Measurements from ENCODE around the gene CFAP91. TPM values are rescaled to one million over a fixed set of nuclear protein-coding genes. Genes with fewer than 3 reads are reported as not detected.

Gene CFAP91
- total RNA-seq, 5 donors from 2014 or later (not counting 1 experiment from before 2014, with no cell fraction given), result 0.14 to 1.2 (median 0.40) TPM; not detected in 1

- peak overlapping the region; percentile 76 to 80 (median 76) for H3K4me3 Mint-ChIP-seq
- peaks cover 5 to 7% of the 10 kb centered on the region in 2 experiments for H3K27me3 ChIP-seq (replicated peaks in 1 of 2; ENCODE audit: control insufficient read depth in 2 of 2, extremely low read depth in 1 of 2, insufficient read depth in 2 of 2, low read length in 1 of 2)
- WGBS (ENCODE audit: insufficient coverage), result 94% methylated on average over 2 of the region's 8 CpGs
- no peaks in the 10 kb centered on the region for H3K27me3 Mint-ChIP-seq
- ATAC-seq (replicated peaks in 1 of 4) (no peak), DNase-seq (no peak)
- ChIA-PET CTCF (interaction anchor here in 1 of 2 donors (0.6 kb wide), 1 partner anchor 360 kb away, joined by 4 read pairs; no protein-coding TSS in a partner anchor), POLR2A (no interaction called here)
- H3K4me1 Mint-ChIP-seq, result peaks cover 24 to 36% (median 30%) of the 10 kb centered on the region in 3 donors
- peaks cover 0 to 19% of the 10 kb centered on the region in 2 experiments for H3K4me1 ChIP-seq (ENCODE audit: control insufficient read depth in 1 of 2, extremely low read depth in 1 of 2, insufficient read depth in 2 of 2, low read length in 2 of 2)
- H3K36me3 ChIP-seq (ENCODE audit: control insufficient read depth in 2 of 2, extremely low read depth in 1 of 2, insufficient read depth in 1 of 2, low read length in 1 of 2), result no peaks in the 10 kb centered on the region
- H3K27ac ChIP-seq (ENCODE audit: low read length), result no peak overlapping the region
- H3K9me3 ChIP-seq, result no peaks in the 10 kb centered on the region
- no peaks in the 10 kb centered on the region for H3K9me3 Mint-ChIP-seq
- no peak overlapping the region for H3K27ac Mint-ChIP-seq
- no peak overlapping the region for H3K4me3 ChIP-seq (ENCODE audit: control insufficient read depth in 1 of 2, extremely low read depth in 1 of 2, low read length in 1 of 2)
- H3K36me3 Mint-ChIP-seq, result no peaks in the 10 kb centered on the region
These were observed 1.2 kb downstream of the CFAP91 start for GRCh38 chr3:119703820-119704531.

- Histone ChIP-seq H3K36me3 (ENCODE audit: control insufficient read depth in 2 of 2, extremely low read depth in 1 of 2, insufficient read depth in 1 of 2, low read length in 1 of 2) (no peaks in the 10 kb centered on the region), H3K4me1 (ENCODE audit: control insufficient read depth in 1 of 2, extremely low read depth in 1 of 2, insufficient read depth in 2 of 2, low read length in 2 of 2) (no peaks in the 10 kb centered on the region), H3K4me3 (ENCODE audit: control insufficient read depth in 1 of 2, extremely low read depth in 1 of 2, low read length in 1 of 2) (no peak overlapping the region), H3K9me3 (no peaks in the 10 kb centered on the region), H3K27me3 (replicated peaks in 1 of 2; ENCODE audit: control insufficient read depth in 2 of 2, extremely low read depth in 1 of 2, insufficient read depth in 2 of 2, low read length in 1 of 2) (peaks cover 0 to 4% of the 10 kb centered on the region in 2 experiments), H3K27ac (ENCODE audit: low read length) (no peak overlapping the region)
- no peaks in the 10 kb centered on the region for H3K4me1 Mint-ChIP-seq
- no peaks in the 10 kb centered on the region for H3K9me3 Mint-ChIP-seq
- no peak overlapping the region for H3K4me3 Mint-ChIP-seq
- ChIA-PET CTCF (no interaction called here), POLR2A (no interaction called here)
- H3K27me3 Mint-ChIP-seq, result peaks cover 0 to 1% of the 10 kb centered on the region in 2 donors
- H3K36me3 Mint-ChIP-seq, result no peaks in the 10 kb centered on the region
- no peak overlapping the region for H3K27ac Mint-ChIP-seq
- ATAC-seq (replicated peaks in 1 of 4), result no peak
- DNase-seq, result no peak
- WGBS (ENCODE audit: insufficient coverage), result no CpG with 5 or more reads among the region's 2 CpGs
These were observed 12.3 kb downstream of the CFAP91 start for GRCh38 chr3:119715105-119715504.

DNA sequence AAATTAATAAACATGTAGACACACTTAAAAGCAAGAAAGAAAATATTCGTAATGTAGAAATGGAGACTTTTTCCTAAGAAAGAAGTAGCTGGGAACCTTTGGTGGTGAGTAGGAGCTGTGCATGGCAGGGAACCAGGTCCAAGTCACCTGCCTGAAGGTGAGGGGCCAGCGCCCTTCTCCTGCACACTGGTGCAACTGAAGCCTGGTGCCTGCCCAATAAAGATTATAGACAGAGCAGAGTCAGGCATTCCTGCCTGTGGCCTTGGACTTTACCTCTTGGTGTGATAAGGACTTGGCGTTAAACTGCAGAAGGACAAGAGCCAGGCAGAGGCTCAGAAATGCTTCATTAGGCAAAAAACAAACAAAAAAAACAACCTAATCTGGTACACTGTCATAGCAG, 14.2 kb downstream of the CFAP91 start:
- peaks cover 0 to 3% of the 10 kb centered on the region in 2 donors for H3K27me3 Mint-ChIP-seq
- H3K27me3 ChIP-seq (replicated peaks in 1 of 2; ENCODE audit: control insufficient read depth in 2 of 2, extremely low read depth in 1 of 2, insufficient read depth in 2 of 2, low read length in 1 of 2), result peaks cover 0 to 4% of the 10 kb centered on the region in 2 experiments
- no peak overlapping the region for H3K27ac Mint-ChIP-seq
- 100% methylated on average over 2 of the region's 3 CpGs for WGBS (ENCODE audit: insufficient coverage)
- H3K4me1 Mint-ChIP-seq, result no peaks in the 10 kb centered on the region
- no peaks in the 10 kb centered on the region for H3K4me1 ChIP-seq (ENCODE audit: control insufficient read depth in 1 of 2, extremely low read depth in 1 of 2, insufficient read depth in 2 of 2, low read length in 2 of 2)
- H3K27ac ChIP-seq (ENCODE audit: low read length), result no peak overlapping the region
- no peaks in the 10 kb centered on the region for H3K9me3 ChIP-seq
- no peaks in the 10 kb centered on the region for H3K36me3 ChIP-seq (ENCODE audit: control insufficient read depth in 2 of 2, extremely low read depth in 1 of 2, insufficient read depth in 1 of 2, low read length in 1 of 2)
- DNase-seq, result no peak
- H3K9me3 Mint-ChIP-seq, result no peaks in the 10 kb centered on the region
- ChIA-PET CTCF (no interaction called here), POLR2A (no interaction called here)
- no peak overlapping the region for H3K4me3 ChIP-seq (ENCODE audit: control insufficient read depth in 1 of 2, extremely low read depth in 1 of 2, low read length in 1 of 2)
- no peak for ATAC-seq (replicated peaks in 1 of 4)
- no peak overlapping the region for H3K4me3 Mint-ChIP-seq
- no peaks in the 10 kb centered on the region for H3K36me3 Mint-ChIP-seq

DNA sequence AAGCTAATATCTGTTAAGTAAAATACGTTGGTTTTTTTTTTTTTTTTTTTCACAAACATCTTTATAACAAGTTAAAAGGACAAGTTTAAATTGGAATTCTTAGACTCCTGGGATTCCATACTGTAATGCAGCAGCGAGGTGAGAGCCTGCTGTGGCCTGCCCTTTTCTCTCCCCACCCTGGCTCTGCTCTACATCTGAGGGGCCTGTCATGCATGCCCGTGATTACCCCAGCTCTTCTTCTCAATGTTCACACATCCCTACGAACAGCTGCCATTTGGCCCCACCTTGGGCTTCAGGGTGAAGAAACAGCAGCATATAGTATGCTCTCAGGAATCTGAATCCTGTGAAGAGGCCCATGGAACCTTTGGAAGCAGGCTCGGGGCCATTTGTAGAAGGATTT, 14.7 kb downstream of the CFAP91 start:
- Mint-ChIP-seq H3K27me3 (peaks cover 0 to 3% of the 10 kb centered on the region in 2 donors), H3K36me3 (no peaks in the 10 kb centered on the region), H3K4me1 (no peaks in the 10 kb centered on the region), H3K27ac (no peak overlapping the region), H3K9me3 (no peaks in the 10 kb centered on the region), H3K4me3 (no peak overlapping the region)
- ChIA-PET CTCF (no interaction called here), POLR2A (no interaction called here)
- H3K4me1 ChIP-seq (ENCODE audit: control insufficient read depth in 1 of 2, extremely low read depth in 1 of 2, insufficient read depth in 2 of 2, low read length in 2 of 2), result no peaks in the 10 kb centered on the region
- peaks cover 0 to 4% of the 10 kb centered on the region in 2 experiments for H3K27me3 ChIP-seq (replicated peaks in 1 of 2; ENCODE audit: control insufficient read depth in 2 of 2, extremely low read depth in 1 of 2, insufficient read depth in 2 of 2, low read length in 1 of 2)
- no peak for DNase-seq
- H3K27ac ChIP-seq (ENCODE audit: low read length), result no peak overlapping the region
- WGBS (ENCODE audit: insufficient coverage), result 93% methylated on average over 3 of the region's 5 CpGs
- H3K9me3 ChIP-seq, result no peaks in the 10 kb centered on the region
- H3K4me3 ChIP-seq (ENCODE audit: control insufficient read depth in 1 of 2, extremely low read depth in 1 of 2, low read length in 1 of 2), result no peak overlapping the region
- no peaks in the 10 kb centered on the region for H3K36me3 ChIP-seq (ENCODE audit: control insufficient read depth in 2 of 2, extremely low read depth in 1 of 2, insufficient read depth in 1 of 2, low read length in 1 of 2)
- no peak for ATAC-seq (replicated peaks in 1 of 4)

GRCh38 chr3:119723022-119723421, 20.2 kb downstream of the CFAP91 start:
- Histone ChIP-seq H3K4me1 (ENCODE audit: control insufficient read depth in 1 of 2, extremely low read depth in 1 of 2, insufficient read depth in 2 of 2, low read length in 2 of 2) (no peaks in the 10 kb centered on the region), H3K27me3 (replicated peaks in 1 of 2; ENCODE audit: control insufficient read depth in 2 of 2, extremely low read depth in 1 of 2, insufficient read depth in 2 of 2, low read length in 1 of 2) (no peaks in the 10 kb centered on the region), H3K9me3 (no peaks in the 10 kb centered on the region), H3K4me3 (ENCODE audit: control insufficient read depth in 1 of 2, extremely low read depth in 1 of 2, low read length in 1 of 2) (no peak overlapping the region), H3K36me3 (ENCODE audit: control insufficient read depth in 2 of 2, extremely low read depth in 1 of 2, insufficient read depth in 1 of 2, low read length in 1 of 2) (no peaks in the 10 kb centered on the region), H3K27ac (ENCODE audit: low read length) (no peak overlapping the region)
- POLR2A ChIA-PET, result no interaction called here
- no CpG with 5 or more reads among the region's 2 CpGs for WGBS (ENCODE audit: insufficient coverage)
- no peak for ATAC-seq (replicated peaks in 1 of 4)
- CTCF ChIA-PET, result no interaction called here
- peaks cover 0 to 2% of the 10 kb centered on the region in 2 donors for H3K27me3 Mint-ChIP-seq
- no peak for DNase-seq
- H3K4me1 Mint-ChIP-seq, result no peaks in the 10 kb centered on the region
- H3K4me3 Mint-ChIP-seq, result no peak overlapping the region
- H3K36me3 Mint-ChIP-seq, result no peaks in the 10 kb centered on the region
- no peaks in the 10 kb centered on the region for H3K9me3 Mint-ChIP-seq
- no peak overlapping the region for H3K27ac Mint-ChIP-seq

DNA sequence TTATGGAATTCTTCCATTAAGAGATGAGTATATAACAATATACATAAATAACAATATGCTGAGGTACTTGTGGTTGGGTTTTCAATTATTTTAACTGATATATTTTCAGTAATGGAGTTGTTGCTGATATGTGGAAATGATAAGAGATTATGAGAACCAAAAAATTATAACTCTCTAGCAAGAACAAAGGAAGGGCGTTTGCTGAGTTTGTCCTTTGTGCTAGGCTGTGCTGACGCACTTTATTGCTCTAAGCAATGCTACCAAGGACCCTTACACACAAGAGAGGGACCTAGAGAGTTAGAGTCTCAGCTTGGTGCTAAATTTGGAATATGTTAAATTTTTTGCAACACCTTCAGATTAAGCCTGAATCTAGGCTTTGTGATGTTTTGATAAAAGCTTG, 24.1 kb downstream of the CFAP91 start:
- no peaks in the 10 kb centered on the region for H3K27me3 ChIP-seq (replicated peaks in 1 of 2; ENCODE audit: control insufficient read depth in 2 of 2, extremely low read depth in 1 of 2, insufficient read depth in 2 of 2, low read length in 1 of 2)
- H3K36me3 ChIP-seq (ENCODE audit: control insufficient read depth in 2 of 2, extremely low read depth in 1 of 2, insufficient read depth in 1 of 2, low read length in 1 of 2), result no peaks in the 10 kb centered on the region
- Mint-ChIP-seq H3K4me1 (no peaks in the 10 kb centered on the region), H3K36me3 (no peaks in the 10 kb centered on the region), H3K27me3 (peaks cover 3 to 4% of the 10 kb centered on the region in 2 donors), H3K9me3 (no peaks in the 10 kb centered on the region), H3K4me3 (no peak overlapping the region), H3K27ac (no peak overlapping the region)
- CTCF ChIA-PET, result no interaction called here
- POLR2A ChIA-PET, result no interaction called here
- DNase-seq, result no peak
- no peak overlapping the region for H3K4me3 ChIP-seq (ENCODE audit: control insufficient read depth in 1 of 2, extremely low read depth in 1 of 2, low read length in 1 of 2)
- no peak for ATAC-seq (replicated peaks in 1 of 4)
- no peaks in the 10 kb centered on the region for H3K4me1 ChIP-seq (ENCODE audit: control insufficient read depth in 1 of 2, extremely low read depth in 1 of 2, insufficient read depth in 2 of 2, low read length in 2 of 2)
- no CpG with 5 or more reads among the region's 2 CpGs for WGBS (ENCODE audit: insufficient coverage)
- H3K27ac ChIP-seq (ENCODE audit: low read length), result no peak overlapping the region
- H3K9me3 ChIP-seq, result no peaks in the 10 kb centered on the region
